ENCODE results near the gene SLCO1B3.

DNA sequence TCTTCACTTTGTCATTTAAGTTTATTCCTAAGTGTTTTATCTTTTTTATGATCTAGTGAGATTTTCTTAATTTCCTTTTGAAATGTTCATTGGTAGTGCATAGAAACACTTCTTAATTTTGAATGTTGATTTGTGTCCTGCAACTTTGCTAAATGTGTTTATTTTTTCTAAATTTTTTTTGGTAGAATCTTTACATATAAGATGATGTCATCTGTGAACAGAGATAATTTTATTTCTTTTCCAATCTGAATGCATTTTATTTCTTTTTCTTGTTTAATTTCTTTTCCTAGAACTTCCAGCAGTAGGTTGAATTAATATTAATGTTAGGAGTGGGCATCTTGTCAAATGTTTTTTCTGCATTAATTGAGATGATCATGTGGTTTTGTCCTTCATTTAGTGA lies 42.1 kb downstream of the SLCO1B3 start:
- TF ChIP-seq MAX (IDR thresholded peaks at IDR 0.05) (no peak), JUN (IDR thresholded peaks at IDR 0.05) (no peak), REST (IDR thresholded peaks at IDR 0.05) (no peak), BHLHE40 (IDR thresholded peaks at IDR 0.05; ENCODE audit: low read depth, low read length) (no peak), POLR2A (IDR thresholded peaks at IDR 0.05; ENCODE audit: low read length) (no peak), MYC (IDR thresholded peaks at IDR 0.05; ENCODE audit: borderline replicate concordance, low read length) (no peak), PHF8 (IDR thresholded peaks at IDR 0.05; ENCODE audit: borderline replicate concordance, low read depth) (no peak), RCOR1 (IDR thresholded peaks at IDR 0.05; ENCODE audit: low read depth, low read length) (no peak), HOXB5 (CRISPR knock-in tag; IDR thresholded peaks at IDR 0.05) (no peak), RFX5 (IDR thresholded peaks at IDR 0.05) (no peak), EP300 (IDR thresholded peaks at IDR 0.05) (no peak), MAZ (IDR thresholded peaks at IDR 0.05; ENCODE audit: borderline replicate concordance, low read depth, low read length) (no peak), HEYL (CRISPR knock-in tag; IDR thresholded peaks at IDR 0.05) (no peak)
- TF ChIP-seq, protein P1, sequence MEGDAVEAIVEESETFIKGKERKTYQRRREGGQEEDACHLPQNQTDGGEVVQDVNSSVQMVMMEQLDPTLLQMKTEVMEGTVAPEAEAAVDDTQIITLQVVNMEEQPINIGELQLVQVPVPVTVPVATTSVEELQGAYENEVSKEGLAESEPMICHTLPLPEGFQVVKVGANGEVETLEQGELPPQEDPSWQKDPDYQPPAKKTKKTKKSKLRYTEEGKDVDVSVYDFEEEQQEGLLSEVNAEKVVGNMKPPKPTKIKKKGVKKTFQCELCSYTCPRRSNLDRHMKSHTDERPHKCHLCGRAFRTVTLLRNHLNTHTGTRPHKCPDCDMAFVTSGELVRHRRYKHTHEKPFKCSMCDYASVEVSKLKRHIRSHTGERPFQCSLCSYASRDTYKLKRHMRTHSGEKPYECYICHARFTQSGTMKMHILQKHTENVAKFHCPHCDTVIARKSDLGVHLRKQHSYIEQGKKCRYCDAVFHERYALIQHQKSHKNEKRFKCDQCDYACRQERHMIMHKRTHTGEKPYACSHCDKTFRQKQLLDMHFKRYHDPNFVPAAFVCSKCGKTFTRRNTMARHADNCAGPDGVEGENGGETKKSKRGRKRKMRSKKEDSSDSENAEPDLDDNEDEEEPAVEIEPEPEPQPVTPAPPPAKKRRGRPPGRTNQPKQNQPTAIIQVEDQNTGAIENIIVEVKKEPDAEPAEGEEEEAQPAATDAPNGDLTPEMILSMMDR (IDR thresholded peaks at IDR 0.05), result no peak

All from A549 (cell line).